ENCODE measurements around the gene TP53BP1. TPM values are rescaled to one million over a fixed set of nuclear protein-coding genes. Genes with fewer than 3 reads are reported as not detected.

TP53BP1 gene
- total and polyA plus RNA-seq, 2 experiments from 2014 or later: 20.1 to 46.4 TPM

GRCh38 chr15:43469867-43470266, 23.1 kb downstream of the TP53BP1 start:
- no peaks in the 10 kb centered on the region for H4K20me1 ChIP-seq (ENCODE audit: insufficient read depth)
- H3K4me1 ChIP-seq (ENCODE audit: insufficient read depth): peaks cover 24% of the 10 kb centered on the region
- peaks cover 37% of the 10 kb centered on the region for H3F3A ChIP-seq (ENCODE audit: insufficient read depth)
- peak overlapping the region; percentile 22; the same call in 1 of the 2 replicates for H3K27ac ChIP-seq
- H3K27me3 ChIP-seq (replicated peaks; ENCODE audit: insufficient read depth): no peaks in the 10 kb centered on the region
- no peak overlapping the region for H3K9ac ChIP-seq
- no peak overlapping the region for H3K4me3 ChIP-seq
- TF ChIP-seq EZH2 (IDR thresholded peaks at IDR 0.05; ENCODE audit: insufficient read depth, poor library complexity, severe bottlenecking) (no peak), EZH2phosphoT487 (IDR thresholded peaks at IDR 0.05; ENCODE audit: insufficient read depth, low read depth) (no peak)
- DNase-seq: peak; percentile 76
- H3K9me3 ChIP-seq (ENCODE audit: low read depth): no peaks in the 10 kb centered on the region
- H2AFZ ChIP-seq: no peak overlapping the region
- peaks cover 43% of the 10 kb centered on the region for H3K36me3 ChIP-seq (ENCODE audit: low read depth)
- in situ Hi-C loops (cut with MboI): no loop called here
- no peaks in the 10 kb centered on the region for H3K79me2 ChIP-seq (ENCODE audit: insufficient read depth)
- WGBS, 2 experiments (ENCODE audit: low coverage in 1 of 2, low lambda C conversion rate in 2 of 2, missing lambda C conversion rate in 2 of 2): 48 to 50% methylated on average over 3 of the region's 3 CpGs
- H3K9me2 ChIP-seq (ENCODE audit: insufficient read depth): no peaks in the 10 kb centered on the region
- H3K4me2 ChIP-seq (ENCODE audit: unreplicated experiment): no peak overlapping the region

GRCh38 chr15:43465100-43465499, 27.9 kb downstream of the TP53BP1 start:
- DNase-seq: peak; percentile 88
- 0 out of 2 replicates have a peak, but pooled peaks have one; percentile 52 for TF ChIP-seq EZH2phosphoT487 (IDR thresholded peaks at IDR 0.05; ENCODE audit: insufficient read depth, low read depth)
- no peak for TF ChIP-seq EZH2 (IDR thresholded peaks at IDR 0.05; ENCODE audit: insufficient read depth, poor library complexity, severe bottlenecking)
- no peak overlapping the region for H2AFZ ChIP-seq
- H3K79me2 ChIP-seq (ENCODE audit: insufficient read depth): 0 out of 2 replicates have a peak, but pooled peaks cover 8% of the 10 kb centered on the region
- H3K9me3 ChIP-seq (ENCODE audit: low read depth): no peaks in the 10 kb centered on the region
- peak overlapping the region; percentile 23 for H3K4me3 ChIP-seq
- in situ Hi-C loops (cut with MboI): no loop called here
- no peaks in the 10 kb centered on the region for H4K20me1 ChIP-seq (ENCODE audit: insufficient read depth)
- no peaks in the 10 kb centered on the region for H3K9me2 ChIP-seq (ENCODE audit: insufficient read depth)
- peaks cover 39% of the 10 kb centered on the region for H3K36me3 ChIP-seq (ENCODE audit: low read depth)
- H3K27me3 ChIP-seq (replicated peaks; ENCODE audit: insufficient read depth): no peaks in the 10 kb centered on the region
- 11 to 12% methylated on average over 2 of the region's 2 CpGs for WGBS, 2 experiments (ENCODE audit: low coverage in 1 of 2, low lambda C conversion rate in 2 of 2, missing lambda C conversion rate in 2 of 2)
- peaks cover 40% of the 10 kb centered on the region for H3K4me1 ChIP-seq (ENCODE audit: insufficient read depth)
- peak overlapping the region; percentile 74 for H3K4me2 ChIP-seq (ENCODE audit: unreplicated experiment)
- H3K9ac ChIP-seq: peak overlapping the region; percentile 38
- H3F3A ChIP-seq (ENCODE audit: insufficient read depth): peaks cover 28% of the 10 kb centered on the region
- H3K27ac ChIP-seq: peak overlapping the region; percentile 64

- H3K9ac ChIP-seq: no peak overlapping the region
- no peak overlapping the region for H3K4me2 ChIP-seq (ENCODE audit: unreplicated experiment)
- peaks cover 33% of the 10 kb centered on the region for H3K36me3 ChIP-seq (ENCODE audit: low read depth)
- TF ChIP-seq EZH2phosphoT487 (IDR thresholded peaks at IDR 0.05; ENCODE audit: insufficient read depth, low read depth) (no peak), EZH2 (IDR thresholded peaks at IDR 0.05; ENCODE audit: insufficient read depth, poor library complexity, severe bottlenecking) (no peak)
- H3K79me2 ChIP-seq (ENCODE audit: insufficient read depth): 0 out of 2 replicates have a peak, but pooled peaks cover 8% of the 10 kb centered on the region
- H3K27me3 ChIP-seq (replicated peaks; ENCODE audit: insufficient read depth): no peaks in the 10 kb centered on the region
- peaks cover 28% of the 10 kb centered on the region for H3F3A ChIP-seq (ENCODE audit: insufficient read depth)
- H3K9me3 ChIP-seq (ENCODE audit: low read depth): no peaks in the 10 kb centered on the region
- in situ Hi-C loops (cut with MboI): no loop called here
- no peaks in the 10 kb centered on the region for H3K9me2 ChIP-seq (ENCODE audit: insufficient read depth)
- H4K20me1 ChIP-seq (ENCODE audit: insufficient read depth): no peaks in the 10 kb centered on the region
- H3K4me1 ChIP-seq (ENCODE audit: insufficient read depth): peaks cover 33% of the 10 kb centered on the region
- H2AFZ ChIP-seq: no peak overlapping the region
- no peak for DNase-seq
- H3K27ac ChIP-seq: 0 out of 2 replicates have a peak overlapping the region, but pooled peaks have one; percentile 10
- 93 to 100% methylated on average over 1 of the region's 1 CpG for WGBS, 2 experiments (ENCODE audit: low coverage in 1 of 2, low lambda C conversion rate in 2 of 2, missing lambda C conversion rate in 2 of 2)
- no peak overlapping the region for H3K4me3 ChIP-seq
These were observed 29.0 kb downstream of the TP53BP1 start for GRCh38 chr15:43463998-43464397.

- Histone ChIP-seq H3K36me3 (ENCODE audit: low read depth) (peaks cover 29% of the 10 kb centered on the region), H3K9me2 (ENCODE audit: insufficient read depth) (no peaks in the 10 kb centered on the region), H3K9me3 (ENCODE audit: low read depth) (no peaks in the 10 kb centered on the region), H3F3A (ENCODE audit: insufficient read depth) (peaks cover 28% of the 10 kb centered on the region), H3K4me1 (ENCODE audit: insufficient read depth) (peaks cover 33% of the 10 kb centered on the region), H2AFZ (no peak overlapping the region), H3K4me2 (ENCODE audit: unreplicated experiment) (no peak overlapping the region), H3K9ac (no peak overlapping the region), H3K4me3 (no peak overlapping the region), H3K79me2 (ENCODE audit: insufficient read depth) (0 out of 2 replicates have a peak, but pooled peaks cover 8% of the 10 kb centered on the region), H3K27ac (0 out of 2 replicates have a peak overlapping the region, but pooled peaks have one; percentile 10), H4K20me1 (ENCODE audit: insufficient read depth) (no peaks in the 10 kb centered on the region), H3K27me3 (replicated peaks; ENCODE audit: insufficient read depth) (no peaks in the 10 kb centered on the region)
- WGBS, 2 experiments (ENCODE audit: low coverage in 1 of 2, low lambda C conversion rate in 2 of 2, missing lambda C conversion rate in 2 of 2): 85 to 94% methylated on average over 1 of the region's 1 CpG
- peak; percentile 53 for DNase-seq
- TF ChIP-seq EZH2 (IDR thresholded peaks at IDR 0.05; ENCODE audit: insufficient read depth, poor library complexity, severe bottlenecking) (no peak), EZH2phosphoT487 (IDR thresholded peaks at IDR 0.05; ENCODE audit: insufficient read depth, low read depth) (no peak)
- in situ Hi-C loops (cut with MboI): no loop called here
These were observed 29.4 kb downstream of the TP53BP1 start for GRCh38 chr15:43463507-43463906.

Data from GM23248 (cell line).